Thyroid gland (tissue), 4 donors: ENCODE measurements around the gene CTNNA3. TPM values are rescaled to one million over a fixed set of nuclear protein-coding genes. Genes with fewer than 3 reads are reported as not detected.

ENCODE experiments used
- DNase-seq, 2 donors: peaks; one replicate each; pipeline ENCODE4 v3.0.0-alpha.2; 2019
- H3K27ac ChIP-seq, 3 donors: fragments of 200-600 bp; sonication (generic); 1 replicate in 2 of 3; 2 replicates in 1 of 3; pipeline ENCODE4 v1.5.1; 2016 to 2019; ENCODE audit warnings: mild to moderate bottlenecking in 1 of 3, moderate library complexity in 1 of 3
- H3K27me3 ChIP-seq: fragments of 200-600 bp; sonication (generic); one replicate; pipeline ENCODE4 v1.5.1; 2019
- H3K36me3 ChIP-seq, 2 donors: fragments of 200-600 bp; sonication (generic); one replicate each; pipeline ENCODE4 v1.5.1; 2016 to 2019
- H3K4me1 ChIP-seq, 2 donors: fragments of 200-600 bp; sonication (generic); one replicate each; pipeline ENCODE4 v1.5.1; 2017 to 2019
- H3K4me3 ChIP-seq, 3 donors: fragments of 200-600 bp; sonication (generic); replicated peaks in 1 of 3; 1 replicate in 2 of 3; 2 replicates in 1 of 3; pipeline ENCODE4 v1.5.1; 2016; ENCODE audit warnings: mild to moderate bottlenecking in 1 of 3
- H3K9me3 ChIP-seq: fragments of 200-600 bp; sonication (generic); one replicate; pipeline ENCODE4 v1.5.1; 2017
- CTCF ChIP-seq, 6 experiments: fragments of 200-600 bp in 3 of 6; fragments of 450-650 bp in 3 of 6; sonication (generic) in 3 of 6; IDR thresholded peaks; one replicate each; pipeline ENCODE4 v1.5.1; 2016 to 2019; ENCODE audit warnings: antibody characterized with exemption in 6 of 6, mild to moderate bottlenecking in 2 of 6, inconsistent platforms in 1 of 6, moderate library complexity in 1 of 6
- POLR2A ChIP-seq, 2 donors: fragments of 450-650 bp; IDR thresholded peaks; one replicate each; pipeline ENCODE4 v1.6.1; 2017; ENCODE audit warnings: antibody characterized with exemption in 2 of 2, mild to moderate bottlenecking in 2 of 2, moderate library complexity in 1 of 2
- WGBS, 2 donors: methylation state at CpG; one replicate each; pipeline ENCODE4 v1.1.5; 2017; 5-methylcytosine and 5-hydroxymethylcytosine counted together
- intact Hi-C: fragments of 100-400 bp; cut with DNase I; formaldehyde crosslinking; loops from one replicate; pipeline ENCODE4 v1.15.1; 2023
- total RNA-seq, 4 donors: library from RNA; depleted of rRNA; stranded (reverse); fragments of >200 nt; gene quantifications; one replicate each; pipeline ENCODE4 v1.2.3, GENCODE V29; 2016

CTNNA3 gene
- total RNA-seq, 4 donors from 2014 or later, result 0.11 to 0.79 (median 0.13) TPM; not detected in 1

- Histone ChIP-seq H3K27me3 (no peaks in the 10 kb centered on the region), H3K36me3 (no peaks in the 10 kb centered on the region), H3K27ac (no peak overlapping the region), H3K9me3 (no peaks in the 10 kb centered on the region), H3K4me1 (no peaks in the 10 kb centered on the region), H3K4me3 (no peak overlapping the region)
- intact Hi-C loops, result no loop called here
- DNase-seq, result no peak
- 67 to 69% methylated on average over 3 of the region's 3 CpGs for WGBS, 2 donors
- TF ChIP-seq POLR2A (IDR thresholded peaks at IDR 0.05) (no peak), CTCF (IDR thresholded peaks at IDR 0.05) (no peak)
These were observed 940.5 kb downstream of the CTNNA3 start for GRCh38 chr10:66755474-66755873.

- TF ChIP-seq CTCF (IDR thresholded peaks at IDR 0.05), result no peak
- no peak for TF ChIP-seq POLR2A (IDR thresholded peaks at IDR 0.05)
- 93 to 97% methylated on average over 1 of the region's 1 CpG for WGBS, 2 donors
These were observed 943.3 kb downstream of the CTNNA3 start for GRCh38 chr10:66752714-66753113.

GRCh38 chr10:66748217-66748616 lies 947.8 kb downstream of the CTNNA3 start:
- intact Hi-C loops, result no loop called here
- no peak for TF ChIP-seq CTCF (IDR thresholded peaks at IDR 0.05)
- TF ChIP-seq POLR2A (IDR thresholded peaks at IDR 0.05), result no peak
- no peaks in the 10 kb centered on the region for H3K36me3 ChIP-seq
- DNase-seq, result no peak
- 92 to 97% methylated on average over 1 of the region's 1 CpG for WGBS, 2 donors
- no peaks in the 10 kb centered on the region for H3K27me3 ChIP-seq
- no peaks in the 10 kb centered on the region for H3K9me3 ChIP-seq
- no peaks in the 10 kb centered on the region for H3K4me1 ChIP-seq
- no peak overlapping the region for H3K4me3 ChIP-seq
- H3K27ac ChIP-seq, result no peak overlapping the region

More at GRCh38 chr10:66752714-66753113, 943.3 kb downstream of the CTNNA3 start:
- intact Hi-C loops, result no loop called here
- no peaks in the 10 kb centered on the region for H3K27me3 ChIP-seq
- H3K4me1 ChIP-seq, result no peaks in the 10 kb centered on the region
- H3K27ac ChIP-seq, result no peak overlapping the region
- no peaks in the 10 kb centered on the region for H3K36me3 ChIP-seq
- no peak for DNase-seq
- no peaks in the 10 kb centered on the region for H3K9me3 ChIP-seq
- H3K4me3 ChIP-seq, result no peak overlapping the region

- H3K9me3 ChIP-seq, result no peaks in the 10 kb centered on the region
- no peaks in the 10 kb centered on the region for H3K27me3 ChIP-seq
- H3K27ac ChIP-seq, result no peak overlapping the region
- TF ChIP-seq POLR2A (IDR thresholded peaks at IDR 0.05) (no peak), CTCF (IDR thresholded peaks at IDR 0.05) (no peak)
- 85 to 89% methylated on average over 2 of the region's 2 CpGs for WGBS, 2 donors
- H3K4me3 ChIP-seq, result no peak overlapping the region
- no peak for DNase-seq
- intact Hi-C loops, result no loop called here
- no peaks in the 10 kb centered on the region for H3K36me3 ChIP-seq
- H3K4me1 ChIP-seq, result no peaks in the 10 kb centered on the region
These were observed 948.5 kb downstream of the CTNNA3 start for GRCh38 chr10:66747451-66747850.

- intact Hi-C loops, result no loop called here
- 70 to 85% methylated on average over 2 of the region's 2 CpGs for WGBS, 2 donors
- Histone ChIP-seq H3K27ac (no peak overlapping the region), H3K9me3 (no peaks in the 10 kb centered on the region), H3K36me3 (no peaks in the 10 kb centered on the region), H3K4me3 (no peak overlapping the region), H3K4me1 (no peaks in the 10 kb centered on the region), H3K27me3 (no peaks in the 10 kb centered on the region)
- TF ChIP-seq CTCF (IDR thresholded peaks at IDR 0.05) (no peak), POLR2A (IDR thresholded peaks at IDR 0.05) (no peak)
- no peak for DNase-seq
These were observed 949.3 kb downstream of the CTNNA3 start for GRCh38 chr10:66746711-66747110.
